ENCODE data around the gene SH2D4B. TPM values are rescaled to one million over a fixed set of nuclear protein-coding genes. Genes with fewer than 3 reads are reported as not detected.
A peak's percentile ranks its signal among the peaks of the same experiment; 100 is the strongest.
"Not testable (repeated sequence)": the region's sequence is repeated elsewhere in the genome, so short reads cannot be mapped to it uniquely, and the experiment has no call there.

The SH2D4B gene
- total RNA-seq, 4 donors from 2014 or later, result not detected

- DNase-seq, result peak in 1 of 3 donors; percentile 50
- no peaks in the 10 kb centered on the region for H3K36me3 ChIP-seq
- no peaks in the 10 kb centered on the region for H3K27me3 ChIP-seq
- TF ChIP-seq CTCF (IDR thresholded peaks at IDR 0.05) (peak in 3 of 6 experiments; percentile 19 to 32 (median 19)), POLR2A (IDR thresholded peaks at IDR 0.05) (no peak)
- H3K27ac ChIP-seq, result peak overlapping the region in 2 of 4 donors; percentile 12 to 29
- H3K9me3 ChIP-seq, result no peaks in the 10 kb centered on the region
- H3K4me3 ChIP-seq, result no peak overlapping the region
- H3K4me1 ChIP-seq, result peaks cover 0 to 7% (median 0%) of the 10 kb centered on the region in 4 donors
These were observed 7.5 kb upstream of the SH2D4B start for GRCh38 chr10:80530251-80530650.

DNA sequence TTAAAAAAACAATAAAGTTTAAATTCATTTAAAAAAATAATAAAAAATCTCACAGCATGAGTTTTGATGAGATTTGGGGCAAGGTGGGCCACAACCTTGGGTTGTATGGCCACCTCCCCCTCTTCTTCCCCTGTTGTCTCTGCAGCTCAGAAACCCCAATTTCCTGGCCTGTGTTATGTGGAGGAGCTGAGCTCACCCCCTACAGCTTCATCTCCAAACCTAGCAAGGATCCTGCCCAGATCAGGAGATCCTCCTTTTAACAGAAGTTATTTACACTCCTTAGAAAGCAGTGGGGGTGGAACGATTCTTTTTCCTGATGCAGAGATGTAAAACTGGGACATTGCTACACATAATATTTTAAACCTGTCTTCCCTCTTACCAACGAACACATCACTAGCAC is 6.9 kb upstream of the SH2D4B start:
- no peak for DNase-seq
- Histone ChIP-seq H3K27ac (peak overlapping the region in 1 of 4 donors; percentile 29), H3K4me3 (no peak overlapping the region), H3K4me1 (peaks cover 0 to 7% (median 0%) of the 10 kb centered on the region in 4 donors), H3K27me3 (no peaks in the 10 kb centered on the region), H3K36me3 (no peaks in the 10 kb centered on the region), H3K9me3 (no peaks in the 10 kb centered on the region)
- TF ChIP-seq POLR2A (IDR thresholded peaks at IDR 0.05), result no peak

DNA sequence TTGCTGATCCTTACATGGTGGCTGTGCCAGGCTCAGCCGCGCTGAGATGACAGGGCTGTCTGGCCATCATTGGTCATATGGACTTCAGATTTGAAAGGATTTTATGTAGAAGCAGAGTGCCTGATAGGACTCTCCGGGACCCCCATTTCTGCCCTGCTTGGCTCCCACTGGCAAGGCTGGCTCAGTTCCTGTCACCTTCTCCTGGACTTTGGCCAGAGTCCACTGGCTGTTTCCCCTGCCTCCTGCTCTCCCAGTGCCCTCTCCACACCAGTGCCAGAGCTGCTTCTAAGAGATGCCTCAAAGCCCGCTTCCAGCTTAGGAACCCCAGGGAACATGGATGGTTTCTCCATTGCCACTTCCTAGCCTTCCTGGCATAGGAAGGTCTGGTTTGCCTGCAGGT is 5.1 kb upstream of the SH2D4B start:
- Histone ChIP-seq H3K27me3 (no peaks in the 10 kb centered on the region), H3K36me3 (no peaks in the 10 kb centered on the region), H3K27ac (no peak overlapping the region), H3K4me1 (peaks cover 0 to 13% (median 0%) of the 10 kb centered on the region in 4 donors), H3K9me3 (no peaks in the 10 kb centered on the region), H3K4me3 (no peak overlapping the region)
- TF ChIP-seq CTCF (IDR thresholded peaks at IDR 0.05), result no peak
- TF ChIP-seq POLR2A (IDR thresholded peaks at IDR 0.05), result no peak
- peak in 1 of 3 donors; percentile 37 for DNase-seq

- not testable (repeated sequence) for H3K4me3 ChIP-seq, H3K9me3 ChIP-seq, H3K27me3 ChIP-seq, H3K36me3 ChIP-seq, H3K27ac ChIP-seq
- DNase-seq, result peak in 1 of 3 donors; percentile 33
- peaks cover 0 to 13% (median 0%) of the 10 kb centered on the region in 4 donors for H3K4me1 ChIP-seq
These were observed 3.6 kb upstream of the SH2D4B start for GRCh38 chr10:80534059-80534458.

- H3K4me3 ChIP-seq, H3K27ac ChIP-seq, H3K9me3 ChIP-seq, H3K27me3 ChIP-seq, H3K36me3 ChIP-seq: not testable (repeated sequence)
- DNase-seq, result peak in 1 of 3 donors; percentile 4
- peaks cover 0 to 13% (median 0%) of the 10 kb centered on the region in 4 donors for H3K4me1 ChIP-seq
These were observed 3.1 kb upstream of the SH2D4B start for GRCh38 chr10:80534646-80535045.

DNA sequence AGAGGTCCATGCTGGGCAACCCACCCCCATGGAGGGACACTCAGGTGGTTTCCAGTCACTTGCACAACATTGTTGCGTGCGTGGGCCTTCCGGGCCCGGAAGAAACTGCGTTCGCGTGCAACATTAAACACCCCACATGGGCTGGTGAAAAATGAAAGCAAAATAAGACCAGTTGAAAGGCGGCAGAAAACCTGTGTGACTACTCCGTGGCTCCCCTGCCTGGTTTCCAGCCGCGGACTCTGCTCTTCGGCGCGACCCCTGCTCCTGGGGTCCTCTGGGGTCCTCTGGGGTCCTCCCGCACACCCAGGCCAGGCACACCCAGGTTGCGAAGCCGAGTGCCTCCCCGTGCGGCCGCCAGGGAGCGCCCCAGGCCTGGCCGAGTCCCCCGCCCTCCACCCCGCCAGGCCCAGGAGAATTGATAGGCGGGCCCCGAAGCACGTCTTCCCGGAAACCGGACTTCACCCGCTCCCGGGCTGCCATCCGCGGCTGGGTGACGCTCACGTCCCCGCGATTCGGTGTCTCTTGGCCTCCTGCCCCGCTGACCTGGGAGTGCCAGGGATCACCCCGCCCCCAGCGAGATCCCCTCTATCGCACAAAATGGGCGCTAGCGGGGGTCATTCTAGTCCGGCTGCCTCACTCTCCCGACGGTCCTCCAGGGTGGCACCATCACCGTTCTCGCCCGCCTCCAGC is 1.9 kb upstream of the SH2D4B start:
- H3K4me3 ChIP-seq, result peak overlapping the region; percentile 42 to 67 (median 50)
- H3K27ac ChIP-seq, result peak overlapping the region; percentile 43 to 77 (median 68)
- TF ChIP-seq CTCF (IDR thresholded peaks at IDR 0.05) (peak; percentile 29 to 87 (median 78)), POLR2A (IDR thresholded peaks at IDR 0.05) (peak; percentile 27 to 36)
- H3K9me3 ChIP-seq, result no peaks in the 10 kb centered on the region
- peaks cover 0 to 7% (median 0%) of the 10 kb centered on the region in 4 donors for H3K4me1 ChIP-seq
- H3K27me3 ChIP-seq, result no peaks in the 10 kb centered on the region
- DNase-seq, result peak; percentile 76 to 91 (median 88)
- no peaks in the 10 kb centered on the region for H3K36me3 ChIP-seq

- peak in 1 of 3 donors; percentile 43 for DNase-seq
- TF ChIP-seq POLR2A (IDR thresholded peaks at IDR 0.05), result no peak
- TF ChIP-seq CTCF (IDR thresholded peaks at IDR 0.05), result no peak
These were observed 1.3 kb upstream of the SH2D4B start for GRCh38 chr10:80536361-80536835.

More at GRCh38 chr10:80536361-80536835, 1.3 kb upstream of the SH2D4B start:
- H3K27me3 ChIP-seq, result no peaks in the 10 kb centered on the region
- H3K27ac ChIP-seq, result peak overlapping the region; percentile 43 to 77 (median 68)
- peak overlapping the region; percentile 42 to 67 (median 50) for H3K4me3 ChIP-seq
- no peaks in the 10 kb centered on the region for H3K36me3 ChIP-seq
- H3K9me3 ChIP-seq, result no peaks in the 10 kb centered on the region
- peaks cover 0 to 9% (median 0%) of the 10 kb centered on the region in 4 donors for H3K4me1 ChIP-seq
